Measurements from ENCODE around the gene FHOD3.

The FHOD3 gene

DNA sequence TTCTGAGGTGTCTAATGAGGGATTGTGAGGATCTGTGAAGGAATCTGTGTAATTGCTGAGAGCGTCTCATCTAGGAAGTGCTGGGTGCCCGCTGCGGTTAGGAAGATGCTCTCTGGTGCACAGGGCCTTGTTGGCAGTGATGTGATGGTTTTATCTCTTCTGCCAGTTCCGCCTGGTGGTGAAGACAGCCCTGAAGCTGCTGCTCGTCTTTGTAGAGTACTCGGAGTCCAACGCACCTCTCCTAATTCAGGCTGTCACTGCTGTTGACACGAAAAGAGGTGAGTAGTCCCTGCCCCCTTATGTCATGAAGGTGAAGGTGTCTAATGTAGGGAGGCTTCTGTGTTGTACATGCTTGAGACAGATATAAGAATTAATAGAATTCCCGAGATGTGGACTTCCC, 297.1 kb downstream of the FHOD3 start:
- no peak for DNase-seq (ENCODE audit: low spot score)

DNA sequence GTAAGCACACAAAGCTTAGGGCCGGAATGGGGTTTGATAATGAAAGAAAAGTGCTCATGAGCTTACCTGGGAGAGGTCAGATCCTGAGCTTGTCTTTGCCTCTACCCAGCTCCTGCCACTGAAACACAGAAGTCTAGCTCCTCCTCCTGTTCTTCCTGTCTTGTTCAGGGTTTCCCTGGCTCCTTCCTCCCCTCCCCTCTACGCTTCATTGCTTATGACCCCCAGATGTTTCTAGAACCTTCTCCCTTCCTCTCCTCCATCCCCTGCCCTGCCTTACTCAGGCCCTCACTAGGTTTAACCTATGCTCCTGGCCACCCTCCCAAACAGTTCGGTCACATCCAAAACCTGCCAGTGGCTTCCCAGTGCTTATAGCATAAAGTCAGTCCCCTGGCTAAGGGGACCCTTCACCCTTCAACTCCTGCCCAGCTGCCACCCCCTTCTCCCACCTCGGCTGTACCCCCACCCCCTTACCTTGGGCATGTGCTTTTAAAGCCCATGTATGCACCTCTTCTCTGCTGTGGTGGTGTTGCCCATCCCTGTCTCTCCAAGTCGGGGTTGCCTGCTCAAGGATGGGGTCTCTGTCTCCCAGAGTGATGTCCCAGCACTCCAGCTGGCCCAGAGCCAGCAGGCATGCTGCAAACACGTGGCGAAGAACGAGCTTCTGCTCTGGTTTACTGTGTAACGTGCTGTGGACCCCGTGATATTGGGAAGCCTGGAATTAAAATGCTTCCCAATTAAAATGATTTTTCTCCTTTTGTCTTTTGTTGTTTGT, 297.7 kb downstream of the FHOD3 start:
- no peak for DNase-seq (ENCODE audit: low spot score)

GRCh38 chr18:36595818-36596215, 298.3 kb downstream of the FHOD3 start:
- DNase-seq (ENCODE audit: low spot score): no peak

DNA sequence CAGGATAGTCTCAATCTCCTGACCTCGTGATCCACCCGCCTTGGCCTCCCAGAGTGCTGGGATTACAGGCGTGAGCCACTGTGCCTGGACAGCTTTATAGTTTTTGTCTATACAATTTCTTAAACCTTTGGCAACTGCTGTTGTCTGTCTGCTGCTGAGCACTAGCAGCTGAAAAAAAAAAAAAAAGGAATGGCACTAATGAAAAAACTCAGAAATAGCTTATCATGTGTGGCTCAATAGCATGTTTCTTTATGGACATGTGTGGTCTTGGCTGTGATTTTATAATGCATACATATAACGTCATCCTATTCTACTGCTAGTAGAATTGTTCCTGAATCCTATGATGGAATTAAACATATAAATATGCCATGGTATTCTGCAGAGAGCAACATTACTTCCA, 300.1 kb downstream of the FHOD3 start:
- DNase-seq (ENCODE audit: low spot score): no peak

GRCh38 chr18:36600548-36600947, 303.0 kb downstream of the FHOD3 start:
- no peak for DNase-seq (ENCODE audit: low spot score)

DNA sequence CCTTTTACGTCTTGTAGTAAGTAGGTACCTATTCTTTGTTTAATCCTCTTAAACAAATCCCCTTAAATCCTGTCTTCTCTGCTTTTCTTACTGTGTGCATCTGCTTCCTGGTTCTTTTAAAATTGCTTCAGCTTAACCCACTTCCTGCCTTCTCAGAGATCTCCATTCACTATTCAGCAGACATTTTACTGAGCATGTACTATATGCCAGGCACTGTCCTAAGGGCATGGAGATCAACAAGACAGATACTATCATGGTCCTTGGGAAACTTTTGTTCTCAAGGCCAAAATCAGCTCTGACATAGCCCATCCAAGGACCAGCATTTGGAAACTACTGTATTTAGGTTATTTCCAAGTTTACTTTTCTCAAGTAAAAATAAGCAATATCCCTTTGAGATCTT, 303.8 kb downstream of the FHOD3 start:
- DNase-seq (ENCODE audit: low spot score): no peak

GRCh38 chr18:36602071-36602470, 304.6 kb downstream of the FHOD3 start:
- no peak for DNase-seq (ENCODE audit: low spot score)

DNA sequence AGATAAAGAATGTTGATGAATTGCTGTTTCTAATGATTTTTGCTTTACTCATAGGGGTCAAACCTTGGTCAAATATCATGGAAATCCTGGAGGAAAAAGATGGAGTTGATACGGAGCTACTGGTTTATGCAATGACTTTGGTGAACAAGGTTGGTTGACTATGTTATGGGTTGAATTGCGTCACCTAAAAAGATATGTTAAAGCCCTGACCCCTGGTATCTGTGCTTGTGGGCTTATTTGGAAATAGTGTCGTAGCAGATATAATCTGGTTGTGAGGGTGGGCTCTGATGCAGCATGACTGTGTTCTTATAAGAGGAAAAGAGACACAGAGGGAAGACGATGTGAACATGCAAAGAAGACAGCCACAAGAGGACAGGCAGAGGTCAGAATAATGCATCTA, 305.1 kb downstream of the FHOD3 start:
- DNase-seq (ENCODE audit: low spot score): no peak

- DNase-seq (ENCODE audit: low spot score): no peak
Measured at GRCh38 chr18:36608107-36608506, 310.6 kb downstream of the FHOD3 start.

- DNase-seq (ENCODE audit: low spot score): no peak
Measured at GRCh38 chr18:36610258-36610657, 312.7 kb downstream of the FHOD3 start.

GRCh38 chr18:36610661-36611060, 313.1 kb downstream of the FHOD3 start:
- no peak for DNase-seq (ENCODE audit: low spot score)

DNA sequence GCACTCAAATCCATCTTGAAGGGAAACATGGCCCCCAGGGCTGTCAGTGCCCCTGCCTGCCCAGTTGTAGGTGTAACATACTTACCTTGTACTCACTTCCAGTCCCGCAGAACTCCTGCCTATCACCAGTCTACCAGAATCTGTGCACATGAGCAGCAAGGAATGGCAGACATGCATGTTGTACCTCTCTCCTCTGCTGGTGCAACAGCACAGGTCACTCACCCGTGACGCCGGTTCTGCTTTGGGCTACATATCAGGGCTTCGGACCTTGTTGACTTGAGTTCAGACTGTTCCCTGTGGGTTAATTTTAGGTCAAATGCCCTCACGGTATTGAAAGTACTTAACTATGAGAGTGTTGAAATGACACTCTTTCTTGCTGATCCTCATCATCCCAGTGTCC, 315.6 kb downstream of the FHOD3 start:
- DNase-seq (ENCODE audit: low spot score): no peak

GRCh38 chr18:36613810-36614209, 316.3 kb downstream of the FHOD3 start:
- no peak for DNase-seq (ENCODE audit: low spot score)

DNA sequence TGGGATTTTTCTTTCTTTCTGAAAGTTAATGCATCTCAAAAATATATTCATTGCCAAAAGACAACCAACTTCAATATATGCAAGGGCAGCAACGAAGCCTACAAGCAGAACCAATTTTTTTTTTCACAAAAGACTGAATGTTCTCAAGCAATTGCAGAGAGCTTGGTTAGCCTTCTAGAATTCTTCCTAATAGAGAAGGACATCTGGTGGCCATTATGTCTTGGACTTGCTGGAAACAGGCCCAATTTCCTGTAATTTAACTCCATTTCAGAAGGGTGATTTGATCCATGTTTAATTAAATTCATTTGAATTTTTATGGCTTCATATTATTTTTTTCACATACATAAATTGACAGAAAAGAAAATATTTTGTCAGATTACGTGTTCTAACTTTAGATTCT, 323.3 kb downstream of the FHOD3 start:
- peak; percentile 33 for DNase-seq (ENCODE audit: low spot score)

DNA sequence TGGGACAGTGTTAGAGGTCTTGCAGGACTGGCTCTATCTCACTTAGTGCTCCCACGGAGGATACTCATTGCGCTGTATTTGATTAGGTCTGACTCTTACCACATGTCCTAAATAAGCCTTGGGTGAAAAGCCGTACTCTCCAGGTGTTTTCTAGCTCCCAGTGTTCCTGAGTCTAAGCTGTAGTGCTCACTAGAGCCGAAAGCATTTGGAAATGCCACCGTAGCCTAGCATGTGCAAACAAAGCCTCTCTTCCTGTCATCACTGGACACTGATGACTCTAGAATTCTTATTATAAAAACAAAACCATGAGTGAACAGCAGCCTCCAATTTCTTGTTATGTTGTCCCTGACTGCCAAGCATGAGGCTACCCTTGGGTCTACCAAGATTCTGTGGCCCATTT, 325.1 kb downstream of the FHOD3 start:
- no peak for DNase-seq (ENCODE audit: low spot score)

- DNase-seq (ENCODE audit: low spot score): no peak
Measured at GRCh38 chr18:36623091-36623490, 325.6 kb downstream of the FHOD3 start.

DNA sequence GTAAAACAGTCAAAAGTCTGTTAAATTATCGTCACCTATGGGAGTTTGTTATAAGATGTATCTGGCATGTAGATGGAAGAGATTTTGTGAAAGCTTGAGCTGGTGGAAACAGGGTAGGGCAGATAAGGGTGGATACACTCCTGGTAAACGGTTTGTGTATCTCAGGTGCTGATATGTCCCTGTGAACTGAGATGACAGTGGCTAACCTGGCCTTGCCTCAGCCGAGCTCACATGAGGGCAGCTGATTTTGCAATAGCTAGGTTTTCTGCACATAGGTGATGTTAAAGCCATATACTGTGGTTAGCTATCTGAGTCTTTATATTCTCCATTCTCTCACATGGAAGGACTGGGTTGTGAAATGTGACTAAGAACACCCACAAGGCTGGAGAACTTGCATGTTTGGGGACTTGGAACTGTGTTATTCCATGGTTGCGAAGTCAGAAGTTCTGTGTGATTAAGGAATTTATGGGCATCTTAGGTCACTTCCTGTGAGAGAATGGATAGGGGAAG, 326.2 kb downstream of the FHOD3 start:
- no peak for DNase-seq (ENCODE audit: low spot score)

DNA sequence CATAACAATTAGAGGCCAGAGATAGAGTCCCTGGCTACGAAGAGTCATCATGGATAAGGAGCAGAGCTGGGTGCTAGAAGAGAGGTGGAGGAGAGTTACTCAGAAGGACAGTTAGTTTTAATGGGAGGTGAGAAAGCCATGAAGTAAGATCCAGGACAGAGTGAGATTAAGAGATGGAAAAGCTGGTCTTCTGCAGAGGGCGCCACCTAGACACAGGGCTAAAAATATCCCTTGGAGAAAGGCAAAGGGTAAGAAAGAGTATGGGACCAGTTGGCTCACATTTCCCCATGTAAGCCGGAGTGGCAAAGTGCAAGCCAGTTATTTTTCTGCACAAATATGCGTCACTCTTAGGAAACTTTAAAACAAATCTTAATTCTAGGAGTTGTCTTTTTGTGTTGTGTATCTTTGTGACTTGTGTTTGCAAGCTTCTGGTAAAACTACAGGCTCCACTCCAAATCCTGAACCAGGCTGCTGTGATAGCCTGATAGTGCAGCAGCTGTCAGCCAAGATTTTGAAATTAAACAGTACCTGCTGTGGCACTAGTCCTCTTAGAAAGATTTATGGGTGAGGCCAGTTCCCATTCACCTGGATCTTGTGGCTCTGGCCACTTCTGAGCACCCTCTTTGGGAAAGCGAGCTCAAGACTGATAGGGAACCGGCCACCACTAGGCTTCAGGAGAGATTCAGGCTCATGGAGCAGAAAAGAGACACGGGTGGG, 327.1 kb downstream of the FHOD3 start:
- DNase-seq (ENCODE audit: low spot score): no peak

GRCh38 chr18:36625386-36625785, 327.9 kb downstream of the FHOD3 start:
- no peak for DNase-seq (ENCODE audit: low spot score)

GRCh38 chr18:36627637-36628036, 330.1 kb downstream of the FHOD3 start:
- no peak for DNase-seq (ENCODE audit: low spot score)

DNA sequence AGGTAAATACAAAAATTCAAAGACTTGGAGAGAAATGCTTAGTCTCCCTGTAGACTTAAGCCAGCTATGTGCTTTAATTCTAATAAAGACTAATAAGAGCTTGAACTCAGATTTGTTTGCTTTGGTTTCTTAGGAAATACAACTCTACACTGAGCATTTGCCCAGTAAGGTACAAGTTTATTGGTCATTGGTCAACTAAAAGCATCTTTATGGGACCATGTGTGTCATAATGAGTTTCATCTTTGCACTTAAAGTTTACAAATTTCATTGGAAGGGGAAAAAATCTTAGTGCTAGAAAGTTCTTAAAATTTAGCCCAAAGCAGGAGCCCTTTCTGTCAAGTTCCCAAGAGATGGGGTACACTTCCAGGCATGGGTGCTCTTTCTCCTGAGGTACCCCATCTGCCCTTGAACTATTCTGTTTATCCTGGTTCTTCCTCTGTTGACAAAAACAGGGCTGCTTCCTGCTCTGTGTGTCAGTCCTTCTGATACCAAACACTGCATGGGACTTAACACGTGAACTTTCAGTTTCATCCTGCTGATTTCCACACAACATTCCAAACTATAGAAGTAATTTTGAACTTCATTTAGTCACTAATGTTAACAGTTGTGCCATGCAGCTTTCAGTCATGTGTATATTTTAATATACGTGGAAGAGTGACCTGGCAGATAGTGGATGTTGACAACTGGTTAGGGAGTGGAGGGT, 331.1 kb downstream of the FHOD3 start:
- DNase-seq (ENCODE audit: low spot score): peak; percentile 78

GRCh38 chr18:36629138-36629530, 331.6 kb downstream of the FHOD3 start:
- DNase-seq (ENCODE audit: low spot score): no peak

DNA sequence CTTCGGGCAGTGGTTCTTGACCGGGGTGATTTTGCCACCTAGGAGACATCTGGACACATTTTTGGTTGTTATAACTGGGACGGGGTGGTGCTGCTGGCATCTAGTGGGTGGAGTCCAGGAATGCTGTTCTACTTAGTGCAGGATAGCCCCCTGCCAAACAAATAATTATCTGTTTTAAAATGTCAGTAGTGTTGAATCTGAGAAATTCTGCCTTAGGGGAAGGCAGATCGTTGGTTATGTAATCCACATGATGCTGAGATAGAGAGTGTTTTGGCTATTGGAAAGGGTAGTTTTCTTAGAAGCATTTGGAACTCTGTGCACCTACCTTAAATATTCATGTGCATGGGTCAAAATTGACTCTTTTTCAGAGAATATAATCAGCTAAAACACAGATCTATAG, 332.3 kb downstream of the FHOD3 start:
- no peak for DNase-seq (ENCODE audit: low spot score)

All from GM03348 (cell line).